ENCODE measurements around the gene GLOD5. TPM values are rescaled to one million over a fixed set of nuclear protein-coding genes. Genes with fewer than 3 reads are reported as not detected.

The GLOD5 gene
- total and polyA plus RNA-seq, 2 experiments from 2014 or later = 2.4 TPM; not detected in 1

- no peak for TF ChIP-seq CTCF (IDR thresholded peaks at IDR 0.05; ENCODE audit: poor library complexity)
- TF ChIP-seq EZH2phosphoT487 (IDR thresholded peaks at IDR 0.05; ENCODE audit: low read depth, severe bottlenecking, unreplicated experiment) = no peak
- TF ChIP-seq EZH2 (IDR thresholded peaks at IDR 0.05; ENCODE audit: borderline replicate concordance) = no peak
Observed at GRCh38 chrX:48789366-48790220, 28.0 kb downstream of the GLOD5 start.

GRCh38 chrX:48790477-48790876, 28.9 kb downstream of the GLOD5 start:
- Histone ChIP-seq H3K79me2 (no peaks in the 10 kb centered on the region), H3K9me2 (replicated peaks; ENCODE audit: insufficient read depth) (no peaks in the 10 kb centered on the region), H2AFZ (no peak overlapping the region), H3K4me2 (no peak overlapping the region), H3K9me3 (ENCODE audit: low read depth) (no peaks in the 10 kb centered on the region), H3K27ac (no peak overlapping the region), H4K20me1 (ENCODE audit: insufficient read depth, poor library complexity, severe bottlenecking) (no peaks in the 10 kb centered on the region), H3K4me3 (no peak overlapping the region), H3K4me1 (ENCODE audit: insufficient read depth) (peaks cover 10% of the 10 kb centered on the region), H3K27me3 (no peaks in the 10 kb centered on the region), H3K36me3 (replicated peaks; ENCODE audit: insufficient read depth, low read depth) (no peaks in the 10 kb centered on the region)
- no peak for DNase-seq (ENCODE audit: low spot score)
- WGBS (ENCODE audit: low lambda C conversion rate, missing lambda C conversion rate) = 96% methylated on average over 3 of the region's 5 CpGs
- no peak for TF ChIP-seq EZH2phosphoT487 (IDR thresholded peaks at IDR 0.05; ENCODE audit: low read depth, severe bottlenecking, unreplicated experiment)
- no peak for TF ChIP-seq CTCF (IDR thresholded peaks at IDR 0.05; ENCODE audit: poor library complexity)
- no peak for TF ChIP-seq EZH2 (IDR thresholded peaks at IDR 0.05; ENCODE audit: borderline replicate concordance)

More at GRCh38 chrX:48789366-48790220, 28.0 kb downstream of the GLOD5 start:
- H3K9me3 ChIP-seq (ENCODE audit: low read depth) = no peaks in the 10 kb centered on the region
- no peaks in the 10 kb centered on the region for H3K9me2 ChIP-seq (replicated peaks; ENCODE audit: insufficient read depth)
- H2AFZ ChIP-seq = no peak overlapping the region
- no peak for DNase-seq (ENCODE audit: low spot score)
- no peaks in the 10 kb centered on the region for H3K36me3 ChIP-seq (replicated peaks; ENCODE audit: insufficient read depth, low read depth)
- no peak overlapping the region for H3K27ac ChIP-seq
- H3K79me2 ChIP-seq = no peaks in the 10 kb centered on the region
- H4K20me1 ChIP-seq (ENCODE audit: insufficient read depth, poor library complexity, severe bottlenecking) = no peaks in the 10 kb centered on the region
- no peaks in the 10 kb centered on the region for H3K27me3 ChIP-seq
- H3K4me1 ChIP-seq (ENCODE audit: insufficient read depth) = peaks cover 4% of the 10 kb centered on the region
- no peak overlapping the region for H3K4me2 ChIP-seq
- WGBS (ENCODE audit: low lambda C conversion rate, missing lambda C conversion rate) = 90% methylated on average over 6 of the region's 7 CpGs
- no peak overlapping the region for H3K4me3 ChIP-seq

- Histone ChIP-seq H3K4me3 (no peak overlapping the region), H3K27me3 (no peaks in the 10 kb centered on the region), H3K79me2 (no peaks in the 10 kb centered on the region), H2AFZ (no peak overlapping the region), H3K4me2 (no peak overlapping the region), H3K36me3 (replicated peaks; ENCODE audit: insufficient read depth, low read depth) (no peaks in the 10 kb centered on the region), H3K4me1 (ENCODE audit: insufficient read depth) (peaks cover 13% of the 10 kb centered on the region), H3K27ac (no peak overlapping the region), H3K9me2 (replicated peaks; ENCODE audit: insufficient read depth) (no peaks in the 10 kb centered on the region), H3K9me3 (ENCODE audit: low read depth) (no peaks in the 10 kb centered on the region), H4K20me1 (ENCODE audit: insufficient read depth, poor library complexity, severe bottlenecking) (no peaks in the 10 kb centered on the region)
- TF ChIP-seq EZH2phosphoT487 (IDR thresholded peaks at IDR 0.05; ENCODE audit: low read depth, severe bottlenecking, unreplicated experiment) = no peak
- no peak for TF ChIP-seq CTCF (IDR thresholded peaks at IDR 0.05; ENCODE audit: poor library complexity)
- no peak for TF ChIP-seq EZH2 (IDR thresholded peaks at IDR 0.05; ENCODE audit: borderline replicate concordance)
- WGBS (ENCODE audit: low lambda C conversion rate, missing lambda C conversion rate) = 85% methylated on average over 11 of the region's 11 CpGs
- DNase-seq (ENCODE audit: low spot score) = no peak
Observed at GRCh38 chrX:48791063-48791820, 29.7 kb downstream of the GLOD5 start.

Data from hepatocyte (in vitro differentiated cells).